A673 (cell line): ENCODE results near the gene FNDC1.

Experiments
- CTCF ChIP-seq: fragments of 300-800, 200-600 bp; sonication (generic); conservative IDR thresholded peaks from 2 replicates; pipeline ENCODE4 v1.5.1; 2017; ENCODE audit warnings: low read depth, mild to moderate bottlenecking, antibody characterized with exemption, low read length, moderate library complexity, mixed read lengths
- EZH2 ChIP-seq: fragments of 200-600 bp; sonication (generic); IDR thresholded peaks from 2 replicates; pipeline ENCODE4 v1.6.1; 2017; ENCODE audit warnings: borderline replicate concordance, low read depth, mild to moderate bottlenecking, mixed read lengths, antibody characterized with exemption, low read length; ENCODE audit not compliant: poor library complexity, severe bottlenecking

GRCh38 chr6:159312206-159312605, 143.0 kb downstream of the FNDC1 start:
- TF ChIP-seq CTCF (no peak), EZH2 (no peak)
